Testis (tissue), 2 donors: ENCODE results near the gene GCH1.

Experiments
- POLR2A ChIP-seq: fragments of 450-650 bp; IDR thresholded peaks from one replicate; pipeline ENCODE4 v1.6.1; 2017; ENCODE audit warnings: antibody characterized with exemption, mild to moderate bottlenecking, moderate library complexity
- TF ChIP-seq, protein P1 (sequence below), 3 experiments: fragments of 450-650 bp in 2 of 3; fragments of 200-600 bp in 1 of 3; sonication (generic) in 1 of 3; IDR thresholded peaks; one replicate each; pipeline ENCODE4 v1.5.1; 2016 to 2019; ENCODE audit warnings: antibody characterized with exemption in 3 of 3, mild to moderate bottlenecking in 2 of 3, moderate library complexity in 1 of 3

- TF ChIP-seq, protein P1, sequence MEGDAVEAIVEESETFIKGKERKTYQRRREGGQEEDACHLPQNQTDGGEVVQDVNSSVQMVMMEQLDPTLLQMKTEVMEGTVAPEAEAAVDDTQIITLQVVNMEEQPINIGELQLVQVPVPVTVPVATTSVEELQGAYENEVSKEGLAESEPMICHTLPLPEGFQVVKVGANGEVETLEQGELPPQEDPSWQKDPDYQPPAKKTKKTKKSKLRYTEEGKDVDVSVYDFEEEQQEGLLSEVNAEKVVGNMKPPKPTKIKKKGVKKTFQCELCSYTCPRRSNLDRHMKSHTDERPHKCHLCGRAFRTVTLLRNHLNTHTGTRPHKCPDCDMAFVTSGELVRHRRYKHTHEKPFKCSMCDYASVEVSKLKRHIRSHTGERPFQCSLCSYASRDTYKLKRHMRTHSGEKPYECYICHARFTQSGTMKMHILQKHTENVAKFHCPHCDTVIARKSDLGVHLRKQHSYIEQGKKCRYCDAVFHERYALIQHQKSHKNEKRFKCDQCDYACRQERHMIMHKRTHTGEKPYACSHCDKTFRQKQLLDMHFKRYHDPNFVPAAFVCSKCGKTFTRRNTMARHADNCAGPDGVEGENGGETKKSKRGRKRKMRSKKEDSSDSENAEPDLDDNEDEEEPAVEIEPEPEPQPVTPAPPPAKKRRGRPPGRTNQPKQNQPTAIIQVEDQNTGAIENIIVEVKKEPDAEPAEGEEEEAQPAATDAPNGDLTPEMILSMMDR (IDR thresholded peaks at IDR 0.05) = no peak
- TF ChIP-seq POLR2A = no peak
Observed at GRCh38 chr14:54823757-54824549, 78.7 kb downstream of the GCH1 start.
